Measurements from ENCODE around the gene CTIF.

- TF ChIP-seq POLR2A (IDR thresholded peaks at IDR 0.05) = no peak
- TF ChIP-seq CTCF (IDR thresholded peaks at IDR 0.05) = no peak
- no peak for TF ChIP-seq POLR2AphosphoS5 (IDR thresholded peaks at IDR 0.05)
Observed at GRCh38 chr18:48693006-48693405, 154.2 kb downstream of the CTIF start.
